ENCODE data around the gene CA5A.
"Not testable (repeated sequence)": the region's sequence is repeated elsewhere in the genome, so short reads cannot be mapped to it uniquely, and the experiment has no call there.

The CA5A gene

DNA sequence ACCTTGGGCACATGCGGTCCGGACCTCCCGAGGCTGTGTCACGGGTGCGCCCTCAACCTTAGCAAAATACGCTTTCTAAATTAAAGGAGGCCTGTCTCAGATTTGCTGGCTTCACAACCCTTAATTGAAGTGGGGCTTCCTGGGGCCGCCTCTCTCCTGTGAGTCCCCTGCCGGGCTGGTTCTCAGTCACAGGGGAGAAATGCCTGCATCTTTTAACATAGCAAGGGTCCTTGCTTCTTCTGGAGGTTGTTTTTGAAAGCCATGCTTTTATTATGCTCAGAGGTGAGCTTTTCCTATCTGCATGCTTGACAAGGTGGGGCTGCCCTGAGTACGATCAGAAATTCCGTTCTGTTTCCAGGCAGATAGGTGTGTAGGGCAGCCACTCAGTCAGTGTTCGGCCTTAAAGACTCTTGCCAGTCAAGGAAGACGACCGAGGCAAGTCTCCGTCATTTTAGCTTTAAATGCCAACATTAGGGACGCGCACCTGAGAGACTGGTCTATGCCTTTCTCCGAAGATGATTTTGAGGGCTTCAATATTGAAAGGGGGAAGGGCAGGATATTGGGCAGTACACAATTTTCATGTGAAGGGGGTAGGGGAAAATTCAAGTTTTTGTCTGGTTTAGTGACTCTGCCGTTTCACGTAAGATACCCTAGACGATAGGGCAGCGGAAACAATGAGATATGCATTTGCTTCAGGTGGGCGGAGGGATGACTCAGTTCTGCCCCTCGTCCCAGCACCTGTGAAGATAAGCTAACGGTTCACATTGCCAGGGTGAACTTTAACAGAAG, 61.5 kb downstream of the CA5A start:
- FAIRE-seq (no peak), DNase-seq (ENCODE audit: insufficient read length, low spot score) (no peak)
- TF ChIP-seq CTCF (IDR thresholded peaks at IDR 0.05; ENCODE audit: insufficient read depth, missing control alignments) = no peak

DNA sequence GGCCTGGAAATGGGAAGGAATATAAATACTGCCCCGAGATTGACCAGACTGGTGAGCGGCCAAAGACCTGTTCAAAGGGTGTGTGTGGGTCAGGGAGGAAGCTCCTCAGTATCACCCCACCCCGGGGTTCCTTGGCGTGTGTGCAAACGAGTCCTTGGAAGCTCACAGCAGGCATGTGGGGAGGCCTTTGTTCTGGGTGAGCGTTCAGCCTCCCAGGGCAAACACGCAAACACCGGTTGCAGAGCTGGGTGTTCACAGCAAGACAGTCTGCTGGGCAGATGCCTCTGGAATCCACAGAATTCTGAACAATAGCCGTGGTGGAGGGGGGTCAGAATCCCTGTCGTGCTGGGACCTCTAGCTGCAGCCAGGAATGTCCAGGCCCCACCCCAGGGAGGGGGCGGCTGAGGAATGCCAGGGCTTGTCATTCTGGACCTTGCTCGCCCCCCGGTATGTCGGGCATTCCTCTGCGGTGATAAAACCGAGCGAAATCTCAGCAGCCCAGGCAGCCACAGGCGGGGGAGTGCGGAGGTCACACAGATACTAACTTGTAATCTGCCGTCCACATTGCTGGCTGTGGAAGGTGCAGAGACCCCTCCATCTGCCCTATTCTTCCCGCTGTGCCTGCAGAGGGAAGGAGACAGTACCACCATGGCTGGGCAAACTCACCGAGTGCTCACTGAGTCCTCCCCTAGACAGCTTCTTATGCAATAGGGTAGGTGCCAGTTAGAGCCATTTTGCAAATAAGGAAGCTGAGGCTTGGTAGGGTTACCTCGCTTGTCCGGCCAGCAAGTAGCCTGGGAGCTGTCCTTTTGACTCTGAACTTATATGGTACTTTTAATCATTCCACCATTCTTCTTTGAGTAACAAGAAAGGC, 65.7 kb downstream of the CA5A start:
- FAIRE-seq = not testable (repeated sequence)

DNA sequence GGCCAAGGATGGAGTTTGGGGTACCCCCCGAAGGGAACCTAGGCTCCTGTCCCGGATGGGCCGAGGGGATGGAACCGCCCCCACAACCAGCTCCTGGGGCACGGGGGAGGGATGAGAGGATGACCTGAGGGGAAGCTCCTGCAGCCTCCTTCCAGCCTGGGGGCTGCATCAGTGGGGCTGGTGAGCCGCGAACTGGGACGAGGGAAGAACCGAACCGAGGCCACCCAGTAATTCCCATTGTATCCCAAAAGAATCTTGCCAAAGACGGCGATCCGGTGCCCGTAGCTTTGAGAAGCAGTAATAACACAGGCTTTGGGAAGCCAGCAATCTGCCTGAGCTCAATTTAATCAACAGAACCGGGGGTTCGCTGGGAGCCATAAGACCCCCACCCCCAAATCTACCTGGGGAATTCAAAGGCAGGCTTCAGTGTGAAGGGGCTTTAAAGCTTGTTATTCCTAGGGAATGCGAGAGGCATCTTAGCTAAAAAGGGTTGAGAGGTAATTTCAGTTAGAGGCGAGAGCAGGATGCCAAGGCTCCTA, 66.4 kb downstream of the CA5A start:
- not testable (repeated sequence) for DNase-seq (ENCODE audit: insufficient read length, low spot score); FAIRE-seq

More for the DNA sequence above, 65.7 kb downstream of the CA5A start:
- DNase-seq (ENCODE audit: insufficient read length, low spot score) = not testable (repeated sequence)

- DNase-seq (ENCODE audit: insufficient read length, low spot score); FAIRE-seq: not testable (repeated sequence)
Measured at GRCh38 chr16:87869061-87869878, 67.1 kb downstream of the CA5A start, which contains the start of gene SLC7A5. Gene SLC7A5 (minus strand): TSS chr16:87869507. CDS start chr16:87869422, 85 bp downstream.

- DNase-seq (ENCODE audit: insufficient read length, low spot score); FAIRE-seq: not testable (repeated sequence)
Measured at GRCh38 chr16:87868254-87869029, 67.9 kb downstream of the CA5A start.

DNA sequence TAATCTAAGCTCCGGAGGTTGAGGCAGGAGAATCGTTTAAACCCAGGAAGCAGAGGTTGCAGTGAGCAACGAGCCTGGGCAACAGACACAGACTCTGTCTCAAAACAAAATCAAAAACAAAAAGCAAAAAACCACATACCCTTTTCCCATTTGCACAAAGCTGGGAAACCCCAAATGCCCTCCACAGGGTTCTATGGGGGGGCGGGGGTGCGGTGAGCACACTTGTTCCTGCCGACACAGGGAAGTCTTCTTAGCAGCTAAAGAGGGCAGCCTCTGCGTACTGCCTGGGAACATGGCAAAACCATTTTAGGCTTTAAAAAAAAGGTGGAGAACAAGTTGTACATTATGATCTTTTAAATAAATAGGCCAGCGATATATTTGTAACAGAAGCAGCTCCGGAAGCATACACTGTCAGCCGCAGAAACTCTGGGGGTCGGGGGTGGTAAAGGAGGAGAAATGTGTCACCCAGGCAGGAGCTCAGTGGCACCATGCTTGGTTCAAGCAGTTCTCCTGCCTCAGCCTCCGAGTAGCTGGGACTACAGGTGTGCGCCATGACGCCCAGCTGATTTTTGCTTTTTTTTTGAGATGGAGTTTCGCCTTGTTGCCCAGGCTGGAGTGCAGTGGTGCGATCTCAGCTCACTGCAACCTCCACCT, 70.3 kb downstream of the CA5A start:
- not testable (repeated sequence) for FAIRE-seq; DNase-seq (ENCODE audit: insufficient read length, low spot score)

DNA sequence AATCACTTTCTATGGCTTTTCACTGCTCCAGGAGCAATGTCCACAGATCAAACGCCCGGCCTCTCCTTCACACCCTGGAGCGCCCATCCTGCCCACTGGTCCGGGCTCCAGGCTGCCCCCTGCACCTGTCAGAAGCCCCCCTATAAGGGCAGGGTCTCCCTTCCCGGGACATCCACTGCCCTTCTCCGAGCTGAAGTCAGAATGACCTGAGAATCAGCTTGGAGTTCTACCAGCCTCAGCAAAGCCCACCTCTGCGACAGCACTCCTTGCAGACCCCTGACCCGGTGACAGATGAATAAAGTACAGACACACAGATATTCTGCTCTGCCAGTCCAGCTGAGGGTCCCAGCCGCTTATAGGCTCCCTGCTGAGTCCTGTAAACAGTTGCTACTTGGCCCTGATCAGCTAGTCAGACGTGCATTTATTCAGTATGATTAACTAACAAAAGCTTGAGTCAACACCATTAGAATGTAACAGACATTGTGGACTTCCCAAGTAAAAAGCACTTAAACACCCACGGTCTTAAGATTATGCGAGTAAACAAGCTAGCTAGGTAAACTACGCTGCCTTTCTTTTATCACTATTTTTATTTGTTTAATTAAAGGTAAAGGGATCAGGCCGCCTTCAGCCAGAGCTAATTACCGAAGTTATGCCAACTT, 71.9 kb downstream of the CA5A start:
- no peak for TF ChIP-seq CTCF (IDR thresholded peaks at IDR 0.05; ENCODE audit: insufficient read depth, missing control alignments)
- no peak for FAIRE-seq
- no peak for DNase-seq (ENCODE audit: insufficient read length, low spot score)

DNA sequence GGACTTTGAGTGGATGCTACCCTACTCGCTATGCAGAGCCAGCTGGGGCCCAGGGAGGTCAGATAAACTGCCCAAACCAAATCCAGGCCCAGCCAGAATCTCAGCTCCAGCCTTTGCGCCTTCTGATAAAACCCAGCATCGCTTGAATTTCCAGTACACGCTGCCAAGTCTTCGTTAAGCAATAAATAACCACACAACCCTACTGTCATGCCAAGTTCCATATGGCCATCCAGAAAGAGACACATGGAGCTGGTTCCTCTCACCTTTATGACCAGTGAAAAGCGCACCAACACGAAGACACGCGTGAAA, 73.0 kb downstream of the CA5A start:
- FAIRE-seq; DNase-seq (ENCODE audit: insufficient read length, low spot score): not testable (repeated sequence)

GRCh38 chr16:87862597-87863326, 73.6 kb downstream of the CA5A start:
- not testable (repeated sequence) for FAIRE-seq; DNase-seq (ENCODE audit: insufficient read length, low spot score)

DNA sequence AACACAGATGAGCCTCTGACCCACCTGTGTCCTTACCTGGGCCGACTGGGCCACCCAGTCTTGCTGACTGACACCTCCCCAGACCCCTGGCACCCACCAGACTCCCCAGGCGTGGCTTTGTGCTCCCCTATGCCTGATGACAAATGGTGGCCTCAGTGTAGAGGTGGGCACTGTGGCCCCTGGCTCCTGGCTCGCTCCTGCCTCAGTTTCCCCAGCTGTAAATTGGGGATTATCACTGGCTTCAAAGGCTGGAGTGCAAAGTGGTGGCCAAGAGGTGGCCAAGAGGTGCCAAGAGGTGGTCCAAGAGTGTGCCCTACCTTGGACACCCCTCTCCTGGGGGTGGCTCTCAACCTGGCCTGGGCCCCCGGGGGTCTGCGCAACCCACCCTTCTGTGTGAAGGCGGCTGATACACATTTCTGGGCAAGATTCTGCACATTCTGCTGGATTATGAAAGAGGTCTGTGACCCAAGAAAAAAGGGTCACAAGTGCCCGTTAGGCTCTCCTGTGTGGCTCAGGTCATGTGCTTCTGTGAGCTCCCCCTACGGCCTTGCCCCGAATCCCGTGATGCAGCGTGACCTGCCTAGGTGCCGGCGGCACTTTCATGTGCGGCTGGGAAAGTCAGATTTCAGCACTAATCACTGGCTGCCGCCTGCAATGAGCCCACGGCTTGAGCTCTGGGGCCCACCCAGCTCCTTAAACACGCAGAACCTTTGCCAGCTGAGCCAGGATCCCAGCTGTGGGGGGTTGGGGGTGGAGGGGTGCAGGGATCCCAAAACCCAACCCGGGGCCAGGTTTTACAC, 74.8 kb downstream of the CA5A start:
- not testable (repeated sequence) for DNase-seq (ENCODE audit: insufficient read length, low spot score); FAIRE-seq

All from D721Med (cell line).